ENCODE measurements around the gene C6orf141.

C6orf141 gene

GRCh38 chr6:49524541-49524940 lies 25.9 kb upstream of the C6orf141 start:
- H3K9me2 ChIP-seq (replicated peaks; ENCODE audit: low read depth, low read length) = no peaks in the 10 kb centered on the region
- no peaks in the 10 kb centered on the region for H3K27me3 ChIP-seq (ENCODE audit: insufficient read depth, low read length, poor library complexity, severe bottlenecking)
- no peaks in the 10 kb centered on the region for H3K36me3 ChIP-seq (ENCODE audit: insufficient read depth, low read length)
- no peak overlapping the region for H2AFZ ChIP-seq (ENCODE audit: low read length)
- H3K4me2 ChIP-seq (ENCODE audit: low read depth, low read length, poor library complexity, severe bottlenecking) = no peak overlapping the region
- no peaks in the 10 kb centered on the region for H3K4me1 ChIP-seq (ENCODE audit: insufficient read depth, low read length, poor library complexity, severe bottlenecking)
- H3K4me3 ChIP-seq (ENCODE audit: low read length, poor library complexity, severe bottlenecking) = no peak overlapping the region
- no peaks in the 10 kb centered on the region for H4K20me1 ChIP-seq (ENCODE audit: insufficient read depth, low read length, poor library complexity, severe bottlenecking)
- no peak overlapping the region for H3K9ac ChIP-seq (ENCODE audit: low read depth, low read length, poor library complexity, severe bottlenecking)
- no peaks in the 10 kb centered on the region for H3K9me3 ChIP-seq (ENCODE audit: insufficient read depth, low read depth, low read length)
- H3K79me2 ChIP-seq (ENCODE audit: insufficient read depth, low read length) = no peaks in the 10 kb centered on the region
- TF ChIP-seq, protein P1, sequence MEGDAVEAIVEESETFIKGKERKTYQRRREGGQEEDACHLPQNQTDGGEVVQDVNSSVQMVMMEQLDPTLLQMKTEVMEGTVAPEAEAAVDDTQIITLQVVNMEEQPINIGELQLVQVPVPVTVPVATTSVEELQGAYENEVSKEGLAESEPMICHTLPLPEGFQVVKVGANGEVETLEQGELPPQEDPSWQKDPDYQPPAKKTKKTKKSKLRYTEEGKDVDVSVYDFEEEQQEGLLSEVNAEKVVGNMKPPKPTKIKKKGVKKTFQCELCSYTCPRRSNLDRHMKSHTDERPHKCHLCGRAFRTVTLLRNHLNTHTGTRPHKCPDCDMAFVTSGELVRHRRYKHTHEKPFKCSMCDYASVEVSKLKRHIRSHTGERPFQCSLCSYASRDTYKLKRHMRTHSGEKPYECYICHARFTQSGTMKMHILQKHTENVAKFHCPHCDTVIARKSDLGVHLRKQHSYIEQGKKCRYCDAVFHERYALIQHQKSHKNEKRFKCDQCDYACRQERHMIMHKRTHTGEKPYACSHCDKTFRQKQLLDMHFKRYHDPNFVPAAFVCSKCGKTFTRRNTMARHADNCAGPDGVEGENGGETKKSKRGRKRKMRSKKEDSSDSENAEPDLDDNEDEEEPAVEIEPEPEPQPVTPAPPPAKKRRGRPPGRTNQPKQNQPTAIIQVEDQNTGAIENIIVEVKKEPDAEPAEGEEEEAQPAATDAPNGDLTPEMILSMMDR (conservative IDR thresholded peaks at IDR 0.05; ENCODE audit: low read length) = no peak
- TF ChIP-seq EZH2phosphoT487 (IDR thresholded peaks at IDR 0.05; ENCODE audit: borderline replicate concordance) = no peak
- H3F3A ChIP-seq (ENCODE audit: low read depth) = no peaks in the 10 kb centered on the region

GRCh38 chr6:49526598-49526997 lies 23.9 kb upstream of the C6orf141 start:
- Histone ChIP-seq H3K4me3 (ENCODE audit: low read length, poor library complexity, severe bottlenecking) (no peak overlapping the region), H3K27me3 (ENCODE audit: insufficient read depth, low read length, poor library complexity, severe bottlenecking) (no peaks in the 10 kb centered on the region), H3K79me2 (ENCODE audit: insufficient read depth, low read length) (no peaks in the 10 kb centered on the region), H4K20me1 (ENCODE audit: insufficient read depth, low read length, poor library complexity, severe bottlenecking) (no peaks in the 10 kb centered on the region), H3K4me1 (ENCODE audit: insufficient read depth, low read length, poor library complexity, severe bottlenecking) (no peaks in the 10 kb centered on the region), H3K9ac (ENCODE audit: low read depth, low read length, poor library complexity, severe bottlenecking) (no peak overlapping the region), H2AFZ (ENCODE audit: low read length) (no peak overlapping the region), H3K36me3 (ENCODE audit: insufficient read depth, low read length) (no peaks in the 10 kb centered on the region), H3K9me3 (ENCODE audit: insufficient read depth, low read depth, low read length) (no peaks in the 10 kb centered on the region), H3F3A (ENCODE audit: low read depth) (no peaks in the 10 kb centered on the region), H3K4me2 (ENCODE audit: low read depth, low read length, poor library complexity, severe bottlenecking) (no peak overlapping the region), H3K9me2 (replicated peaks; ENCODE audit: low read depth, low read length) (no peaks in the 10 kb centered on the region)
- TF ChIP-seq EZH2phosphoT487 (IDR thresholded peaks at IDR 0.05; ENCODE audit: borderline replicate concordance) = no peak
- TF ChIP-seq, protein P1 (conservative IDR thresholded peaks at IDR 0.05; ENCODE audit: low read length) = no peak

- H4K20me1 ChIP-seq (ENCODE audit: insufficient read depth, low read length, poor library complexity, severe bottlenecking) = no peaks in the 10 kb centered on the region
- no peaks in the 10 kb centered on the region for H3K9me3 ChIP-seq (ENCODE audit: insufficient read depth, low read depth, low read length)
- H2AFZ ChIP-seq (ENCODE audit: low read length) = no peak overlapping the region
- no peak overlapping the region for H3K4me2 ChIP-seq (ENCODE audit: low read depth, low read length, poor library complexity, severe bottlenecking)
- H3K79me2 ChIP-seq (ENCODE audit: insufficient read depth, low read length) = no peaks in the 10 kb centered on the region
- no peak overlapping the region for H3K9ac ChIP-seq (ENCODE audit: low read depth, low read length, poor library complexity, severe bottlenecking)
- H3K9me2 ChIP-seq (replicated peaks; ENCODE audit: low read depth, low read length) = no peaks in the 10 kb centered on the region
- H3K4me3 ChIP-seq (ENCODE audit: low read length, poor library complexity, severe bottlenecking) = no peak overlapping the region
- H3K4me1 ChIP-seq (ENCODE audit: insufficient read depth, low read length, poor library complexity, severe bottlenecking) = no peaks in the 10 kb centered on the region
- no peaks in the 10 kb centered on the region for H3F3A ChIP-seq (ENCODE audit: low read depth)
- no peaks in the 10 kb centered on the region for H3K36me3 ChIP-seq (ENCODE audit: insufficient read depth, low read length)
- TF ChIP-seq, protein P1 (conservative IDR thresholded peaks at IDR 0.05; ENCODE audit: low read length) = no peak
- TF ChIP-seq EZH2phosphoT487 (IDR thresholded peaks at IDR 0.05; ENCODE audit: borderline replicate concordance) = no peak
- H3K27me3 ChIP-seq (ENCODE audit: insufficient read depth, low read length, poor library complexity, severe bottlenecking) = no peaks in the 10 kb centered on the region
Observed at GRCh38 chr6:49527320-49527719, 23.1 kb upstream of the C6orf141 start.
